Mucosa of rectum (tissue), 2 donors: Measurements from ENCODE around the gene C14orf93.
"Not testable (repeated sequence)": the region's sequence is repeated elsewhere in the genome, so short reads cannot be mapped to it uniquely, and the experiment has no call there.

Experiments
- H3K27ac ChIP-seq, 2 donors: one replicate each; pipeline ENCODE4 v1.7.0; 2013; ENCODE audit warnings: inconsistent platforms in 2 of 2, low read depth in 2 of 2, low read length in 2 of 2
- H3K27me3 ChIP-seq, 2 donors: one replicate each; pipeline ENCODE4 v1.7.0; 2013; ENCODE audit warnings: low read length in 2 of 2; ENCODE audit not compliant: control insufficient read depth in 2 of 2, insufficient read depth in 2 of 2
- H3K36me3 ChIP-seq, 2 donors: one replicate each; pipeline ENCODE4 v1.7.0; 2013; ENCODE audit warnings: low read length in 2 of 2; ENCODE audit not compliant: control insufficient read depth in 2 of 2, insufficient read depth in 2 of 2
- H3K4me1 ChIP-seq, 2 donors: one replicate each; pipeline ENCODE4 v1.7.0; 2013; ENCODE audit warnings: low read length in 2 of 2, mild to moderate bottlenecking in 1 of 2; ENCODE audit not compliant: control insufficient read depth in 2 of 2, insufficient read depth in 2 of 2
- H3K4me3 ChIP-seq, 2 donors: one replicate each; pipeline ENCODE4 v1.7.0; 2013; ENCODE audit warnings: low read length in 2 of 2
- H3K9ac ChIP-seq, 2 donors: one replicate each; pipeline ENCODE4 v1.7.0; 2013; ENCODE audit warnings: low read length in 2 of 2, low read depth in 1 of 2, mild to moderate bottlenecking in 1 of 2
- H3K9me3 ChIP-seq, 2 donors: one replicate each; pipeline ENCODE4 v1.7.0; 2013; ENCODE audit warnings: low read length in 2 of 2; ENCODE audit not compliant: control insufficient read depth in 2 of 2
- donor health status: healthy.
- donor health status: Normal muscosa, but diverticular disease.

C14orf93 gene

GRCh38 chr14:23018107-23018506 is 8.2 kb upstream of the C14orf93 start:
- H3K27ac ChIP-seq = no peak overlapping the region
- H3K4me3 ChIP-seq = no peak overlapping the region

DNA sequence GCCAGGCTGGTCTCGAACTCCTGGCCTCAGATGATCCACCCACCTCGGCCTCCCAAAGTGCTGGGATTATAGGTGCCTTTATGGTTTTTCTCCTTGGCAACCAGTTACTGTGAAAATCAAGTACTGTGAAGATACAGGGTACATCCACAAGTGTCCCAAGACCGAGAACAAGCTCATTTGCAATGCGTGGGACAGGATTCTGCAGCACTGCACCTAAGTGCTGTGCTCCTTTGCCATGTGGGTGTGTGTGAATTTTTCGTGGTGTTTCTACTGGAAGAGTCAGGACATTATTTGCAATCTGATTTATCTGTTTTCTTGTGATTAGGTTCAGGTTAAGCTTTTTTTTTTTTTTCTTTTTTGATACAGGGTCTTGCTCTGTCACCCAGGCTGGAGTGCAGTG is 7.1 kb upstream of the C14orf93 start:
- H3K9ac ChIP-seq = no peak overlapping the region
- H3K27ac ChIP-seq = no peak overlapping the region
- no peaks in the 10 kb centered on the region for H3K36me3 ChIP-seq
- H3K9me3 ChIP-seq = no peaks in the 10 kb centered on the region
- no peak overlapping the region for H3K4me3 ChIP-seq
- no peaks in the 10 kb centered on the region for H3K4me1 ChIP-seq
- no peaks in the 10 kb centered on the region for H3K27me3 ChIP-seq

More at GRCh38 chr14:23018107-23018506, 8.2 kb upstream of the C14orf93 start:
- H3K27me3 ChIP-seq = no peaks in the 10 kb centered on the region
- H3K9ac ChIP-seq = no peak overlapping the region
- H3K4me1 ChIP-seq = no peaks in the 10 kb centered on the region
- H3K36me3 ChIP-seq = no peaks in the 10 kb centered on the region
- no peaks in the 10 kb centered on the region for H3K9me3 ChIP-seq

DNA sequence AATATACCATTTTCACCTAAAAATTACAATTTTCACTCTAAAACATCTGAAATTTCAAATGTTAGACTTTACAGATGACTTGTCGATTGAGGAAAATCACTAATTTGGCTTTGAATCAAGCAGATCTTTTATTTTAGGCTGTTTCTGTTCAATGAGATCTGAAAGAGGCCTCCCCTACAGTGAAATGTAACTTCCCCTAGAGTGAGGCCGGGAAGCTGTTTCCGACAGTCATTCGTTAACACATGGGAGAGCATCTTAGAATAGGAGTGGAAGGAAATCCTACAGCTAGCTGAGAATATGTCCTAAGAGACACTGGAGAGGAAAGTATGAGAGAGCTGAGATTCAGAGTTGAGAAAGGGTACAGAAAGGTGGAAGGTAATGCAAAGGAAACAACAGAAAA is 5.7 kb upstream of the C14orf93 start:
- H3K36me3 ChIP-seq = no peaks in the 10 kb centered on the region
- H3K4me1 ChIP-seq = no peaks in the 10 kb centered on the region
- H3K27ac ChIP-seq = no peak overlapping the region
- no peaks in the 10 kb centered on the region for H3K9me3 ChIP-seq
- H3K9ac ChIP-seq = no peak overlapping the region
- H3K4me3 ChIP-seq = no peak overlapping the region
- no peaks in the 10 kb centered on the region for H3K27me3 ChIP-seq

GRCh38 chr14:23013749-23014054 is 3.8 kb upstream of the C14orf93 start:
- not testable (repeated sequence) for H3K9ac ChIP-seq, H3K4me3 ChIP-seq, H3K27me3 ChIP-seq, H3K9me3 ChIP-seq, H3K36me3 ChIP-seq, H3K27ac ChIP-seq
- peaks cover 5 to 12% of the 10 kb centered on the region in 2 donors for H3K4me1 ChIP-seq

GRCh38 chr14:23013054-23013748 is 3.3 kb upstream of the C14orf93 start:
- Histone ChIP-seq H3K27me3 (no peaks in the 10 kb centered on the region), H3K27ac (no peak overlapping the region), H3K4me3 (no peak overlapping the region), H3K36me3 (no peaks in the 10 kb centered on the region), H3K4me1 (peaks cover 5 to 13% of the 10 kb centered on the region in 2 donors), H3K9ac (no peak overlapping the region), H3K9me3 (no peaks in the 10 kb centered on the region)

- H3K4me3 ChIP-seq = peak overlapping the region; percentile 92
- H3K27ac ChIP-seq = peak overlapping the region; percentile 82 to 83
- H3K36me3 ChIP-seq = no peaks in the 10 kb centered on the region
- H3K4me1 ChIP-seq = peaks cover 17 to 25% of the 10 kb centered on the region in 2 donors
- H3K27me3 ChIP-seq = no peaks in the 10 kb centered on the region
- H3K9me3 ChIP-seq = no peaks in the 10 kb centered on the region
- peak overlapping the region; percentile 60 to 76 for H3K9ac ChIP-seq
These were observed 432 bp downstream of the C14orf93 start for GRCh38 chr14:23009483-23009938.

GRCh38 chr14:23008831-23009230 is 1.1 kb downstream of the C14orf93 start:
- Histone ChIP-seq H3K9me3 (no peaks in the 10 kb centered on the region), H3K27me3 (no peaks in the 10 kb centered on the region), H3K27ac (no peak overlapping the region), H3K9ac (no peak overlapping the region), H3K4me3 (no peak overlapping the region), H3K4me1 (peaks cover 17 to 25% of the 10 kb centered on the region in 2 donors), H3K36me3 (no peaks in the 10 kb centered on the region)

DNA sequence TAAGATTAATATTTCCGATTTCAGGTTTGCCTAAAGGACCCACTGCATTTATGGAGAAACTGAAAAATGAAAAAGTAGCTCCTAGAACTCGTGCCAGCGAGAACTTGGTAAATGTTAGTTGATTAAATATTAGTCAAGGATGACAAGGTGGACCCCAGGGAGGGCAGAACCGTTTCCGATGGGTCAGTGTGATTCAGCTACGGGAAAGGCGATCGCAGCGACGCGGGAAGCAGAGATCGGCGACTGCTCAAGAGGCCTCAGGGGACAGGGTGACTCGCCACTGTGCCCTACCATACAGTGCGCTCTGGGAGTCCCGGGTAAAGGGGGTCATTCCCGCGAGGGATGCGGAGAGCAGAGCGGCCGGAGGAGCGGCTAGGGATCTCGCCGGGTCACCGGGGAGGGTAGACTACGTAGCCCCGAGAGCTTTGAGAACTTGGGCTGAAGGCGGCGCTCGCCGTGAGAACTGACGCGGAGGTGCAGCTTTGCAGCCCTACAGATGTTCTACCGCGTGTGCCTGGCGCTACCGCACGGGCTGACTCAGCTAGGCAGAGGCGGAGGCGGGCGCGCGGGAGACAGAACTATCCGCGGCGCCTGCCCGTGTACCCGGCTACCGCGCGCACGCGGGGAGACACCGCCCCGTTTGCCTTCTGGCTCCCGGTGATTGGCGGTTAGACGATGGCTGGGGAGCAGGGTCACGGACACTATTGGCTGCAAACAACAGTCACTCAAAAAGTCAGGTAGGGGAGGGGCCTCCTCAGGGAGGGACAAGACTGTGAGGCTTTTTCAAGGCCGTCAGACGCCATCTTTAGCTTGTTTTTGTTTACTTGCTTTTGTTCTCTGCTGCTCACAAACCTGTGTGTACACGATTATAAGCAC is 3.2 kb downstream of the C14orf93 start:
- Histone ChIP-seq H3K27ac (peak overlapping the region; percentile 96 to 98), H3K4me1 (peaks cover 17 to 25% of the 10 kb centered on the region in 2 donors), H3K9ac (peak overlapping the region; percentile 98 to 99), H3K36me3 (no peaks in the 10 kb centered on the region), H3K9me3 (no peaks in the 10 kb centered on the region), H3K4me3 (peak overlapping the region; percentile 94 to 99), H3K27me3 (no peaks in the 10 kb centered on the region)

DNA sequence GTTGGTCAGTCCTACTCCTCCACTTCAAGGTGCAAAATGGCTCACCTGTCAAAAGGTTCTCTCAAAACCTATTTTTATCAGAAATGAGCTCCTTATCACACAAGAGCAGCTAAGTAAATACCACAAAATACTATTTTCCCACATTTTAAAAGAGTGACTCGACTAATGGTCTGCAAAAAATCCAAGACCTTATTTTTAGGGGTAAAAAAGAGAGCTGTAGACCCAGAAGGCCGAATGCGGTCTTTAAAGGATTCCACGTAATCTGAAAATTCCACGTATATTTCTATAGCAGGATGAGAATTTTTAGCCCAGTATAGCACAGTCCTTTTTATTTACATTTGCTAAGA is 3.8 kb downstream of the C14orf93 start:
- peaks cover 21 to 28% of the 10 kb centered on the region in 2 donors for H3K4me1 ChIP-seq
- H3K27me3 ChIP-seq = no peaks in the 10 kb centered on the region
- peak overlapping the region; percentile 96 to 98 for H3K27ac ChIP-seq
- H3K9ac ChIP-seq = peak overlapping the region; percentile 98 to 99
- H3K36me3 ChIP-seq = no peaks in the 10 kb centered on the region
- H3K9me3 ChIP-seq = no peaks in the 10 kb centered on the region
- H3K4me3 ChIP-seq = peak overlapping the region; percentile 94 to 99

DNA sequence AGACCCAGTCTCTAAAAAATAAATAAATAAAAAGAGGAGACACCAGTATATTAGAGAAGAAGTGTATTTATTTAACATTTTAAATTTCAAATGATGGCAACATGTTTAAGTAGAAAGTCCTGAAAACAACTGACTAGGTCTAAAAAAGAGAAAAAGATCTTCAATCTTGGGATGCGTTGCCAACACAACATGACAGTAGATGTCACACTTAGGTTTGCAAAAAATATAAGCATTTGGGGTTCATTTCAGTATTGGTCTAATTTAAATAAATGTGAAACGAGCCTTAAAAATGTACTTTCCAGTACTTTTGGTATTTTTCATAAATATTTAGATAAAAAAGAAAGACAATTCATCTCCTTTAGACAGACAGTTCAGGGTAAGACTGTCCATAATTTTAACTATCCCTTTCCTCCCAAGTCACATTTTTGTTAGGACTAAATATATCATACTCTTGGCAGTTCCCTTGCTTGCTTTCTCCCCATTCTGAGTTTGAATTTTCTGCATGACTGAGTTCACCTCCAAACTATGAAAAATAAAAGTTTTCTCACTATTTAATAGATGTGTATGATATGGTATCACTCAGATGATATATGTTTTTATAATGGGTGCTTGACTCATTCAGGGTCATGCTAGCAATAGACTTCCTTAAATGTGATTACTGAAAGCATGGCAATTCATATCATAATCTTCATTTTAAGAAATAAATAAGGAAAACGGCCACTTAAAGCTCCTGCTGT is 4.3 kb downstream of the C14orf93 start:
- Histone ChIP-seq H3K9ac (peak overlapping the region in 1 of 2 donors; percentile 99), H3K9me3 (no peaks in the 10 kb centered on the region), H3K27me3 (no peaks in the 10 kb centered on the region), H3K27ac (peak overlapping the region in 1 of 2 donors; percentile 98), H3K36me3 (no peaks in the 10 kb centered on the region), H3K4me3 (peak overlapping the region in 1 of 2 donors; percentile 94), H3K4me1 (peaks cover 22 to 30% of the 10 kb centered on the region in 2 donors)
